HepG2 (cell line): ENCODE results near the gene DNAJB8. TPM values are rescaled to one million over a fixed set of nuclear protein-coding genes. Genes with fewer than 3 reads are reported as not detected.

ENCODE experiments used
- AGO2 ChIP-seq: fragments of 200-400 bp; formaldehyde crosslinking; optimal IDR thresholded peaks from 2 replicates; pipeline ENCODE3; 2017; ENCODE audit warnings: mild to moderate bottlenecking, low read depth, low read length, moderate library complexity
- ARID3A ChIP-seq: IDR thresholded peaks from 2 replicates; pipeline ENCODE4 v1.6.1; 2012; ENCODE audit warnings: low read depth, low read length, improper control_type of control experiment
- ARNT2 ChIP-seq: sonication (generic); formaldehyde crosslinking; IDR thresholded peaks from 2 replicates; pipeline ENCODE4 v1.8.0; 2022; ENCODE audit warnings: mild to moderate bottlenecking, low read depth, missing genetic modification reagents, moderate library complexity
- ATF1 ChIP-seq: IDR thresholded peaks from 2 replicates; pipeline ENCODE4 v1.6.1; 2016; ENCODE audit warnings: mild to moderate bottlenecking, control low read depth
- HOXA3 ChIP-seq: sonication (generic); formaldehyde crosslinking; IDR thresholded peaks from 2 replicates; pipeline ENCODE4 v1.5.0; 2020; ENCODE audit warnings: missing genetic modification reagents
- MEIS2 ChIP-seq: sonication (generic); formaldehyde crosslinking; IDR thresholded peaks from 2 replicates; pipeline ENCODE4 v1.9.0; 2021; ENCODE audit warnings: mild to moderate bottlenecking, missing genetic modification reagents
- MYNN ChIP-seq: sonication (generic); formaldehyde crosslinking; IDR thresholded peaks from 2 replicates; pipeline ENCODE4 v1.4.0; 2020; ENCODE audit warnings: mild to moderate bottlenecking, low read depth, missing genetic modification reagents
- SCMH1 ChIP-seq: sonication (generic); formaldehyde crosslinking; IDR thresholded peaks from 2 replicates; pipeline ENCODE4 v1.9.0; 2021; ENCODE audit warnings: missing genetic modification reagents, mild to moderate bottlenecking, borderline replicate concordance
- SRF ChIP-seq: IDR thresholded peaks from 2 replicates; pipeline ENCODE4 v1.6.1; 2011; ENCODE audit warnings: mild to moderate bottlenecking, low read depth, low read length, moderate library complexity
- TAF1 ChIP-seq: sonication (generic); formaldehyde crosslinking; IDR thresholded peaks from 2 replicates; pipeline ENCODE4 v1.4.0; 2020; ENCODE audit warnings: missing genetic modification reagents
- WIZ ChIP-seq: sonication (generic); formaldehyde crosslinking; IDR thresholded peaks from 2 replicates; pipeline ENCODE4 v1.5.1; 2020; ENCODE audit warnings: mild to moderate bottlenecking, missing genetic modification reagents
- ZBTB14 ChIP-seq: sonication (generic); formaldehyde crosslinking; IDR thresholded peaks from 2 replicates; pipeline ENCODE4 v1.4.0; 2020; ENCODE audit warnings: missing genetic modification reagents
- ZBTB37 ChIP-seq: sonication (generic); formaldehyde crosslinking; IDR thresholded peaks from 2 replicates; pipeline ENCODE4 v1.4.0; 2020; ENCODE audit warnings: mild to moderate bottlenecking, missing genetic modification reagents
- ZFP90 ChIP-seq: sonication (generic); formaldehyde crosslinking; IDR thresholded peaks from 2 replicates; pipeline ENCODE4 v1.8.0; 2022; ENCODE audit warnings: missing genetic modification reagents, mild to moderate bottlenecking, inconsistent platforms, borderline replicate concordance
- ZMYM3 ChIP-seq: sonication (generic); formaldehyde crosslinking; IDR thresholded peaks from 2 replicates; pipeline ENCODE4 v1.5.1; 2020; ENCODE audit warnings: mild to moderate bottlenecking, missing genetic modification reagents
- ZNF264 ChIP-seq: sonication (generic); formaldehyde crosslinking; IDR thresholded peaks from 2 replicates; pipeline ENCODE4 v1.4.0; 2020; ENCODE audit warnings: missing genetic modification reagents
- ZNF563 ChIP-seq: sonication (generic); formaldehyde crosslinking; IDR thresholded peaks from 2 replicates; pipeline ENCODE4 v1.8.0; 2022; ENCODE audit warnings: mild to moderate bottlenecking, moderate library complexity, missing genetic modification reagents
- ZNF709 ChIP-seq: sonication (generic); formaldehyde crosslinking; IDR thresholded peaks from 2 replicates; pipeline ENCODE4 v1.5.0; 2020; ENCODE audit warnings: mild to moderate bottlenecking, missing genetic modification reagents
- ZNF710 ChIP-seq: sonication (generic); formaldehyde crosslinking; IDR thresholded peaks from 2 replicates; pipeline ENCODE4 v1.5.0; 2020; ENCODE audit warnings: mild to moderate bottlenecking, missing genetic modification reagents, borderline replicate concordance
- ZNF770 ChIP-seq: sonication (generic); formaldehyde crosslinking; IDR thresholded peaks from 2 replicates; pipeline ENCODE4 v1.5.0; 2020; ENCODE audit warnings: mild to moderate bottlenecking, missing genetic modification reagents
- ZSCAN20 ChIP-seq: sonication (generic); formaldehyde crosslinking; IDR thresholded peaks from 2 replicates; pipeline ENCODE4 v1.4.0; 2020; ENCODE audit warnings: missing genetic modification reagents, mild to moderate bottlenecking, borderline replicate concordance
- polyA plus RNA-seq, 8 experiments: library from polyadenylated mRNA; depleted of rRNA in 3 of 8; stranded (reverse) in 7 of 8; unstranded in 1 of 8; fragments of >200 nt; fragmentation: Illumina TruSeq in 4 of 8; extraction: Trizol in 4 of 8; gene quantifications; 2 replicates each; pipeline versions ENCODE4 v1.2.1 to v1.2.3, GENCODE V29; 2011 to 2016; ENCODE audit warnings: low read depth in 4 of 8, missing spikeins in 1 of 8, mixed read lengths in 1 of 8; ENCODE audit not compliant: insufficient read depth in 1 of 8
- total RNA-seq, 5 experiments: library from RNA; depleted of rRNA; stranded (reverse); fragments of >200 nt; fragmentation: Illumina TruSeq; extraction: Trizol; gene quantifications; 2 replicates each; pipeline ENCODE4 v1.2.3, GENCODE V29; 2016; ENCODE audit warnings: low read depth in 1 of 5

Gene DNAJB8
- total and polyA plus RNA-seq, 2 of the 13 experiments (the other 11 are each of a cell fraction or from before 2014, with no cell fraction given), result not detected

- TF ChIP-seq ARID3A, result no peak
- TF ChIP-seq ZBTB14 (CRISPR knock-in tag), result peak; percentile 62; the same call in 1 of the 2 replicates
- no peak for TF ChIP-seq ZBTB37 (CRISPR knock-in tag)
- TF ChIP-seq SCMH1 (CRISPR knock-in tag), result no peak
- TF ChIP-seq MEIS2 (CRISPR knock-in tag), result no peak
- TF ChIP-seq ZMYM3 (CRISPR knock-in tag), result no peak
- TF ChIP-seq WIZ, result no peak
- peak; percentile 37; the same call in 1 of the 2 replicates for TF ChIP-seq HOXA3 (CRISPR knock-in tag)
- peak; percentile 85 for TF ChIP-seq ZNF770 (CRISPR knock-in tag)
- TF ChIP-seq ZNF563 (CRISPR knock-in tag), result peak; percentile 21; the same call in 1 of the 2 replicates
- TF ChIP-seq ARNT2 (CRISPR knock-in tag), result peak; percentile 16; the same call in 1 of the 2 replicates
- no peak for TF ChIP-seq SRF
- TF ChIP-seq MYNN (CRISPR knock-in tag), result no peak
- TF ChIP-seq AGO2, result peak; percentile 58
- TF ChIP-seq ATF1 (CRISPR knock-in tag), result no peak
- TF ChIP-seq ZSCAN20, result 0 out of 2 replicates have a peak, but pooled peaks have one; percentile 33
- 0 out of 2 replicates have a peak, but pooled peaks have one; percentile 25 for TF ChIP-seq ZNF710 (CRISPR knock-in tag)
- peak; percentile 33; the same call in 1 of the 2 replicates for TF ChIP-seq ZFP90 (CRISPR knock-in tag)
- peak; percentile 19 for TF ChIP-seq TAF1 (CRISPR knock-in tag)
- TF ChIP-seq ZNF709, result 0 out of 2 replicates have a peak, but pooled peaks have one; percentile 20
- TF ChIP-seq ZNF264 (CRISPR knock-in tag), result 0 out of 2 replicates have a peak, but pooled peaks have one; percentile 24
Measured at GRCh38 chr3:128488991-128489673, 22.4 kb upstream of the DNAJB8 start (continued).
